ENCODE results near the gene RALGAPB. TPM values are rescaled to one million over a fixed set of nuclear protein-coding genes. Genes with fewer than 3 reads are reported as not detected.

Gene RALGAPB
- total RNA-seq, 1 donor from 2014 or later, result 21.4 TPM

DNA sequence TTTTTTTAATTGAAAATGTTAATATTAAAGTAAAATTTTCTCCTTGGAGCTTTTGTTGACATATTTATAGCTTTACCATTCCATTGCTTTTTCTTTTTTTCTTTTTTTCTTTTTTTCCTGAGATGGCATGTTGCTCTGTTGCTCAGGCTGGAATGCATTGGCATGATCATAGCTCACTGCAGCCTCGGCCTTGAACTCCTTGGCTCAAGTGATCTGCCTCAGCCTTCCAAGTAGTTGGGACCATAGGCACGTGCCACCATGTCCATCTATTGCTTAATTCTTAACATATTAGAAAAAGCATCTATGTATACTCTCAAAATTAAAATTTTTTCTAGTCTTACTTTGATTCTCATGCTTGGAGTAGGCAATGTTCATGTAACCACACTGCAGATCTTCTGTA lies 43.0 kb downstream of the RALGAPB start:
- Histone ChIP-seq H3K36me3 (peaks cover 58% of the 10 kb centered on the region), H3K4me3 (no peak overlapping the region), H3K4me1 (no peaks in the 10 kb centered on the region), H3K27ac (replicated peaks) (no peak overlapping the region), H3K27me3 (ENCODE audit: low read depth) (no peaks in the 10 kb centered on the region), H3K9me3 (replicated peaks) (no peaks in the 10 kb centered on the region)
- no peak for DNase-seq
- TF ChIP-seq CTCF (IDR thresholded peaks at IDR 0.05; ENCODE audit: borderline replicate concordance), result no peak
- intact Hi-C loops (cut with micrococcal nuclease), result no loop called here

GRCh38 chr20:38519426-38519825 lies 46.8 kb downstream of the RALGAPB start:
- peaks cover 63% of the 10 kb centered on the region for H3K36me3 ChIP-seq

GRCh38 chr20:38520261-38520660 lies 47.6 kb downstream of the RALGAPB start:
- no peaks in the 10 kb centered on the region for H3K9me3 ChIP-seq (replicated peaks)
- H3K4me1 ChIP-seq, result no peaks in the 10 kb centered on the region
- no peak overlapping the region for H3K27ac ChIP-seq (replicated peaks)
- H3K4me3 ChIP-seq, result no peak overlapping the region
- no peaks in the 10 kb centered on the region for H3K27me3 ChIP-seq (ENCODE audit: low read depth)
- intact Hi-C loops (cut with micrococcal nuclease), result no loop called here
- no peak for TF ChIP-seq CTCF (IDR thresholded peaks at IDR 0.05; ENCODE audit: borderline replicate concordance)
- DNase-seq, result no peak
- H3K36me3 ChIP-seq, result peaks cover 71% of the 10 kb centered on the region

More at GRCh38 chr20:38519426-38519825, 46.8 kb downstream of the RALGAPB start:
- no peak for DNase-seq
- no peak overlapping the region for H3K27ac ChIP-seq (replicated peaks)
- no peaks in the 10 kb centered on the region for H3K9me3 ChIP-seq (replicated peaks)
- no peak for TF ChIP-seq CTCF (IDR thresholded peaks at IDR 0.05; ENCODE audit: borderline replicate concordance)
- no peaks in the 10 kb centered on the region for H3K27me3 ChIP-seq (ENCODE audit: low read depth)
- intact Hi-C loops (cut with micrococcal nuclease), result no loop called here
- H3K4me3 ChIP-seq, result no peak overlapping the region
- H3K4me1 ChIP-seq, result no peaks in the 10 kb centered on the region

DNA sequence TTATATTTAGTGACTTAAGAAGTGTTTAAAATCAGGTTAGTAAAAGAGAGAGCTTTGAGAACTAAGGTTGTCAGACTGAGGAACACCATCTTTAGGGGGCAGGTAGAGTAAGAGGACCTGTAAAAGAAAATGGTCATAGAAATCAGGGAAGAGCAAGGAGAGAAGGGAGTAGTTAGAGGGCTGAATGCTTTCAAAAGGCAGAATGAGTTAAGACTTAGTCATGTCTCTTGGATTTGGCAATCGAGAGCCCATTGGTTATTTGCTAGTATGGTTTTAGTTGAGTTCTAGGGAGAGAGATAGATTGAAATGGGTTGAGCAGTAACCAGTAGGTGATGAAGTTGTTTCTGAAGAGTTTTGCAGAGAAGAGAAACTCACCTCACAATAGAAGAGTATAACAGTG lies 51.1 kb downstream of the RALGAPB start:
- peaks cover 76% of the 10 kb centered on the region for H3K36me3 ChIP-seq
- intact Hi-C loops (cut with micrococcal nuclease), result no loop called here
- H3K27ac ChIP-seq (replicated peaks), result no peak overlapping the region
- no peaks in the 10 kb centered on the region for H3K9me3 ChIP-seq (replicated peaks)
- no peaks in the 10 kb centered on the region for H3K4me1 ChIP-seq
- DNase-seq, result no peak
- no peak for TF ChIP-seq CTCF (IDR thresholded peaks at IDR 0.05; ENCODE audit: borderline replicate concordance)
- no peaks in the 10 kb centered on the region for H3K27me3 ChIP-seq (ENCODE audit: low read depth)
- no peak overlapping the region for H3K4me3 ChIP-seq

GRCh38 chr20:38528167-38528566 lies 55.5 kb downstream of the RALGAPB start:
- Histone ChIP-seq H3K36me3 (peaks cover 87% of the 10 kb centered on the region), H3K27ac (replicated peaks) (no peak overlapping the region), H3K4me3 (no peak overlapping the region), H3K9me3 (replicated peaks) (no peaks in the 10 kb centered on the region), H3K27me3 (ENCODE audit: low read depth) (no peaks in the 10 kb centered on the region), H3K4me1 (no peaks in the 10 kb centered on the region)
- intact Hi-C loops (cut with micrococcal nuclease), result no loop called here
- TF ChIP-seq CTCF (IDR thresholded peaks at IDR 0.05; ENCODE audit: borderline replicate concordance), result no peak
- DNase-seq, result no peak

DNA sequence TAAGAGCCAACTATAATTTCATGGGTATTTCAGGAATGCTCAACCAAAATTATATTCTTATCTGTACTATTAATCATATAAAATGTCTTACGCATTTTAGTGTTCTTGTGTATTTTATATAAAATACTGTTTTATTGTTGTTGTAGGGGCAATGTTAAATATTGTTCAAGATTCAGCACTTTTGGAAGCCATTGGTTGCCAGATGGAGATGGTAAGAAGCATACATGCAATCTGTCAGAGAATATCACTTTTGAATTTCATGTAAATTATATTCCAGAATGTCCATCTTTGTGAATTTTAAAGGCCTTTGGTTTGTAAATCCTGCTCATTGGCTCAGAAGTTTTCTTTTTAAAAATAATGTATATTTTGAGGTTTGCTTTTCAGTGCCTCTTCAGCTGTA lies 58.4 kb downstream of the RALGAPB start:
- Histone ChIP-seq H3K27me3 (ENCODE audit: low read depth) (no peaks in the 10 kb centered on the region), H3K36me3 (peaks cover 91% of the 10 kb centered on the region), H3K27ac (replicated peaks) (no peak overlapping the region), H3K4me3 (no peak overlapping the region), H3K4me1 (no peaks in the 10 kb centered on the region), H3K9me3 (replicated peaks) (no peaks in the 10 kb centered on the region)
- no peak for DNase-seq
- intact Hi-C loops (cut with micrococcal nuclease), result no loop called here
- no peak for TF ChIP-seq CTCF (IDR thresholded peaks at IDR 0.05; ENCODE audit: borderline replicate concordance)
